GM12878 (cell line): ENCODE data around the gene ARAP2.

ENCODE experiments used
- BRCA1 ChIP-seq: IDR thresholded peaks from 2 replicates; pipeline ENCODE4 v1.6.1; 2011; ENCODE audit warnings: low read depth, low read length, improper control_type of control experiment
- CHD4 ChIP-seq: fragments of 200-600 bp; sonication (generic); IDR thresholded peaks from 2 replicates; pipeline ENCODE4 v1.6.1; 2016; ENCODE audit warnings: mild to moderate bottlenecking
- CTCF ChIP-seq, 3 experiments: IDR thresholded peaks in 2 of 3; conservative IDR thresholded peaks in 1 of 3; 2 replicates each; pipeline ENCODE4 v1.5.1; 2011; ENCODE audit warnings: low read depth in 3 of 3, low read length in 3 of 3, mild to moderate bottlenecking in 3 of 3, control low read depth in 2 of 3, moderate library complexity in 2 of 3, inconsistent platforms in 1 of 3, mixed read lengths in 1 of 3; ENCODE audit not compliant: control insufficient read depth in 2 of 3, insufficient read depth in 1 of 3; ENCODE audit errors: extremely low read depth in 1 of 3
- EP300 ChIP-seq, 2 experiments: fragments of 150-350 bp in 1 of 2; IDR thresholded peaks; 2 replicates each; pipeline ENCODE4 v1.6.1; 2011 to 2012; ENCODE audit warnings: low read depth in 2 of 2, low read length in 2 of 2, borderline replicate concordance in 1 of 2, improper control_type of control experiment in 1 of 2, inconsistent platforms in 1 of 2; ENCODE audit not compliant: control insufficient read depth in 1 of 2
- POLR2A ChIP-seq: IDR thresholded peaks from 2 replicates; pipeline ENCODE4 v1.6.1; 2011; ENCODE audit warnings: low read depth, mild to moderate bottlenecking, low read length
- POLR2AphosphoS5 ChIP-seq: IDR thresholded peaks from 2 replicates; pipeline ENCODE4 v1.6.1; 2011; ENCODE audit warnings: mild to moderate bottlenecking, low read length, inconsistent platforms
- RFX5 ChIP-seq: IDR thresholded peaks from 2 replicates; pipeline ENCODE4 v1.6.1; 2011; ENCODE audit warnings: low read depth, low read length, improper control_type of control experiment
- SIN3A ChIP-seq: IDR thresholded peaks from 2 replicates; pipeline ENCODE4 v1.6.1; 2012; ENCODE audit warnings: low read depth, low read length, improper control_type of control experiment
- SRF ChIP-seq, 2 experiments: IDR thresholded peaks; 2 replicates each; pipeline ENCODE4 v1.6.1; 2011; ENCODE audit warnings: low read depth in 2 of 2, low read length in 2 of 2, mild to moderate bottlenecking in 1 of 2, moderate library complexity in 1 of 2
- SUZ12 ChIP-seq: fragments of 200-600 bp; sonication (generic); IDR thresholded peaks from one replicate; pipeline ENCODE4 v1.6.1; 2018; ENCODE audit warnings: antibody characterized with exemption, mild to moderate bottlenecking; ENCODE audit not compliant: unreplicated experiment
- ZBTB33 ChIP-seq: fragments of 450-650 bp; IDR thresholded peaks from 2 replicates; pipeline ENCODE4 v1.6.1; 2017; ENCODE audit warnings: mild to moderate bottlenecking

DNA sequence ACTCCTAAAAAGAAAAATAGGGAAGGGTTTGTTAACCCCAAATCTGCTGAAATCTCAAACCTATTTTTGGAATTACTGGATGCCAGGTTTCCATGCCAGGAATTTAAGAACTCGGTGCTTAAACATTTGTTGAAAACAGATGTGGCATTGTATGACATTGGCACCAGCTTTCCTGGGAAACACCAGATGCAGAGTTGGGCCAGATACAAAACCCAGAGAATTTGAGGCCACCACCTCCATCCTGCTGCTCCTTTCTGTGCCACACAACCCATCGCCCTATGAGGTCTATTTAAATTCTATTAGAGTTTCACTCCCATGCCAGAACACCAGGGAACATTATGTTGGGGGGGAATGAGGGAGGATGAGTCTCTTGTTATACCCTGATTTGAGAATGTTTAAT lies 71.7 kb downstream of the ARAP2 start:
- TF ChIP-seq POLR2A (no peak), CHD4 (no peak), POLR2AphosphoS5 (no peak), BRCA1 (no peak), SRF (IDR thresholded peaks at IDR 0.05; ENCODE audit: low read depth in 2 of 2, low read length in 2 of 2) (no peak), CTCF (IDR thresholded peaks at IDR 0.05 in 2 of 3, conservative IDR thresholded peaks at IDR 0.05 in 1 of 3; ENCODE audit: control insufficient read depth in 2 of 3, extremely low read depth in 1 of 3, insufficient read depth in 1 of 3, low read depth in 3 of 3, low read length in 3 of 3) (no peak), ZBTB33 (no peak), EP300 (IDR thresholded peaks at IDR 0.05; ENCODE audit: borderline replicate concordance in 1 of 2, control insufficient read depth in 1 of 2, low read depth in 2 of 2, low read length in 2 of 2) (no peak), RFX5 (no peak), SIN3A (no peak), SUZ12 (no peak)
